K562 (cell line): ENCODE data around the gene LRRC59. TPM values are rescaled to one million over a fixed set of nuclear protein-coding genes. Genes with fewer than 3 reads are reported as not detected.

Source experiments
- HDAC6 ChIP-seq: IDR thresholded peaks from 2 replicates; pipeline ENCODE4 v1.6.1; 2012; ENCODE audit warnings: low read depth, mild to moderate bottlenecking, control low read depth, inconsistent platforms, low read length, moderate library complexity
- TEAD1 ChIP-seq, 2 experiments: fragments of 450-650 bp in 1 of 2; sonication (generic) in 1 of 2; formaldehyde crosslinking; IDR thresholded peaks; 2 replicates each; pipeline versions ENCODE4 v1.4.0 to v1.8.0; 2020 to 2022; ENCODE audit warnings: mild to moderate bottlenecking in 2 of 2, missing genetic modification reagents in 1 of 2
- U2AF2 ChIP-seq: fragments of 200-400 bp; formaldehyde crosslinking; optimal IDR thresholded peaks from 2 replicates; pipeline ENCODE3; 2017; ENCODE audit warnings: low read depth, mild to moderate bottlenecking, low read length
- WHSC1 ChIP-seq: IDR thresholded peaks from one replicate; pipeline ENCODE4 v1.6.1; 2012; ENCODE audit warnings: low read length, control low read depth, inconsistent platforms
- ZNF316 ChIP-seq: fragments of 450-650 bp; IDR thresholded peaks from 2 replicates; pipeline ENCODE4 v1.6.1; 2016
- polyA plus RNA-seq, 8 experiments: library from polyadenylated mRNA; depleted of rRNA in 4 of 8; stranded (reverse) in 5 of 8; unstranded in 3 of 8; fragments of >200 nt; fragmentation: Nextera tagmentation in 2 of 8; fragmentation: Illumina TruSeq in 1 of 8; extraction: Ambion mirVana in 2 of 8; extraction: Trizol in 1 of 8; gene quantifications; 2 replicates each; pipeline versions ENCODE4 v1.2.1 to v1.2.3, GENCODE V29; 2011 to 2014; ENCODE audit warnings: inconsistent platforms in 1 of 8, missing spikeins in 1 of 8
- total RNA-seq, 7 experiments: library from RNA; depleted of rRNA in 6 of 7; stranded (reverse); fragments of >200 nt in 6 of 7; fragmentation: Illumina TruSeq in 2 of 7; extraction: Trizol in 2 of 7; gene quantifications; 2 replicates each; pipeline versions ENCODE4 v1.2.1 to v1.2.3, GENCODE V29; 2011 to 2021; ENCODE audit warnings: low replicate concordance in 1 of 7
- TF ChIP-seq, protein P1 (sequence below): sonication (generic); formaldehyde crosslinking; IDR thresholded peaks from 2 replicates; pipeline ENCODE4 v1.8.1; 2023; ENCODE audit warnings: mild to moderate bottlenecking, missing genetic modification reagents
- TF ChIP-seq, protein P2 (sequence below): fragments of 250-450 bp; sonication (Bioruptor Pico); IDR thresholded peaks from 2 replicates; pipeline ENCODE4 v1.8.0; 2022; ENCODE audit warnings: inconsistent platforms
- TF ChIP-seq, protein P3 (sequence below): fragments of 250-450 bp; sonication (Bioruptor Pico); IDR thresholded peaks from 2 replicates; pipeline ENCODE4 v1.4.0; 2020; ENCODE audit warnings: mild to moderate bottlenecking, moderate library complexity
- TF ChIP-seq, protein P4 (sequence below): fragments of 450-650 bp; formaldehyde crosslinking; IDR thresholded peaks from 2 replicates; pipeline ENCODE4 v1.4.0; 2020; ENCODE audit warnings: mild to moderate bottlenecking, mixed read lengths
- TF ChIP-seq, protein P5 (sequence below): fragments of 450-650 bp; IDR thresholded peaks from 2 replicates; pipeline ENCODE4 v1.7.0; 2016; ENCODE audit warnings: borderline replicate concordance

Gene LRRC59
- total and polyA plus RNA-seq, 9 of the 15 experiments (the other 6 are each of a cell fraction or from before 2014, with no cell fraction given), result 27.8 to 244 (median 154) TPM

DNA sequence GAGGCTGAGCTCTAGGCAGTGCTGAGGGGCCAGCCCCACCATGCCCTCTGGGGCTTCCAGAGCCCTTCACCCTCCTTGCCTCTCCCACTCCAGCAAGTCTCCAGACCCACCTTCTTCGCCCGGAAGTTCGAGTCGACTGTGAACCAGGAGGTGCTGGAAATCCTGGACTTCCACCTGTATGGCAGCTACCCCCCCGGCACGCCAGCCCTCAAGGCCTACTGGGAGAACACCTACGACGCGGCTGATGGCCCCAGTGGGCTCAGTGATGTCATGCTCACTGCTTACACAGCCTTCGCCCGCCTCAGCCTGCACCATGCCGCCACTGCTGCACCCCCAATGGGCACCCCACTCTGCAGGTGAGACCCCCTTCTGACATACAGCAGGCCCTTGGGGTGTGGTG lies 40.9 kb downstream of the LRRC59 start (continued):
- TF ChIP-seq, protein P1, sequence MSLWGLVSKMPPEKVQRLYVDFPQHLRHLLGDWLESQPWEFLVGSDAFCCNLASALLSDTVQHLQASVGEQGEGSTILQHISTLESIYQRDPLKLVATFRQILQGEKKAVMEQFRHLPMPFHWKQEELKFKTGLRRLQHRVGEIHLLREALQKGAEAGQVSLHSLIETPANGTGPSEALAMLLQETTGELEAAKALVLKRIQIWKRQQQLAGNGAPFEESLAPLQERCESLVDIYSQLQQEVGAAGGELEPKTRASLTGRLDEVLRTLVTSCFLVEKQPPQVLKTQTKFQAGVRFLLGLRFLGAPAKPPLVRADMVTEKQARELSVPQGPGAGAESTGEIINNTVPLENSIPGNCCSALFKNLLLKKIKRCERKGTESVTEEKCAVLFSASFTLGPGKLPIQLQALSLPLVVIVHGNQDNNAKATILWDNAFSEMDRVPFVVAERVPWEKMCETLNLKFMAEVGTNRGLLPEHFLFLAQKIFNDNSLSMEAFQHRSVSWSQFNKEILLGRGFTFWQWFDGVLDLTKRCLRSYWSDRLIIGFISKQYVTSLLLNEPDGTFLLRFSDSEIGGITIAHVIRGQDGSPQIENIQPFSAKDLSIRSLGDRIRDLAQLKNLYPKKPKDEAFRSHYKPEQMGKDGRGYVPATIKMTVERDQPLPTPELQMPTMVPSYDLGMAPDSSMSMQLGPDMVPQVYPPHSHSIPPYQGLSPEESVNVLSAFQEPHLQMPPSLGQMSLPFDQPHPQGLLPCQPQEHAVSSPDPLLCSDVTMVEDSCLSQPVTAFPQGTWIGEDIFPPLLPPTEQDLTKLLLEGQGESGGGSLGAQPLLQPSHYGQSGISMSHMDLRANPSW (CRISPR knock-in tag), result no peak
- TF ChIP-seq HDAC6 (no peak), WHSC1 (no peak), U2AF2 (no peak), TEAD1 (CRISPR knock-in tag; IDR thresholded peaks at IDR 0.05) (no peak), ZNF316 (no peak)
- TF ChIP-seq, protein P2, sequence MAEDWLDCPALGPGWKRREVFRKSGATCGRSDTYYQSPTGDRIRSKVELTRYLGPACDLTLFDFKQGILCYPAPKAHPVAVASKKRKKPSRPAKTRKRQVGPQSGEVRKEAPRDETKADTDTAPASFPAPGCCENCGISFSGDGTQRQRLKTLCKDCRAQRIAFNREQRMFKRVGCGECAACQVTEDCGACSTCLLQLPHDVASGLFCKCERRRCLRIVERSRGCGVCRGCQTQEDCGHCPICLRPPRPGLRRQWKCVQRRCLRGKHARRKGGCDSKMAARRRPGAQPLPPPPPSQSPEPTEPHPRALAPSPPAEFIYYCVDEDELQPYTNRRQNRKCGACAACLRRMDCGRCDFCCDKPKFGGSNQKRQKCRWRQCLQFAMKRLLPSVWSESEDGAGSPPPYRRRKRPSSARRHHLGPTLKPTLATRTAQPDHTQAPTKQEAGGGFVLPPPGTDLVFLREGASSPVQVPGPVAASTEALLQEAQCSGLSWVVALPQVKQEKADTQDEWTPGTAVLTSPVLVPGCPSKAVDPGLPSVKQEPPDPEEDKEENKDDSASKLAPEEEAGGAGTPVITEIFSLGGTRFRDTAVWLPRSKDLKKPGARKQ (CRISPR knock-in tag), result no peak
- TF ChIP-seq, protein P3, sequence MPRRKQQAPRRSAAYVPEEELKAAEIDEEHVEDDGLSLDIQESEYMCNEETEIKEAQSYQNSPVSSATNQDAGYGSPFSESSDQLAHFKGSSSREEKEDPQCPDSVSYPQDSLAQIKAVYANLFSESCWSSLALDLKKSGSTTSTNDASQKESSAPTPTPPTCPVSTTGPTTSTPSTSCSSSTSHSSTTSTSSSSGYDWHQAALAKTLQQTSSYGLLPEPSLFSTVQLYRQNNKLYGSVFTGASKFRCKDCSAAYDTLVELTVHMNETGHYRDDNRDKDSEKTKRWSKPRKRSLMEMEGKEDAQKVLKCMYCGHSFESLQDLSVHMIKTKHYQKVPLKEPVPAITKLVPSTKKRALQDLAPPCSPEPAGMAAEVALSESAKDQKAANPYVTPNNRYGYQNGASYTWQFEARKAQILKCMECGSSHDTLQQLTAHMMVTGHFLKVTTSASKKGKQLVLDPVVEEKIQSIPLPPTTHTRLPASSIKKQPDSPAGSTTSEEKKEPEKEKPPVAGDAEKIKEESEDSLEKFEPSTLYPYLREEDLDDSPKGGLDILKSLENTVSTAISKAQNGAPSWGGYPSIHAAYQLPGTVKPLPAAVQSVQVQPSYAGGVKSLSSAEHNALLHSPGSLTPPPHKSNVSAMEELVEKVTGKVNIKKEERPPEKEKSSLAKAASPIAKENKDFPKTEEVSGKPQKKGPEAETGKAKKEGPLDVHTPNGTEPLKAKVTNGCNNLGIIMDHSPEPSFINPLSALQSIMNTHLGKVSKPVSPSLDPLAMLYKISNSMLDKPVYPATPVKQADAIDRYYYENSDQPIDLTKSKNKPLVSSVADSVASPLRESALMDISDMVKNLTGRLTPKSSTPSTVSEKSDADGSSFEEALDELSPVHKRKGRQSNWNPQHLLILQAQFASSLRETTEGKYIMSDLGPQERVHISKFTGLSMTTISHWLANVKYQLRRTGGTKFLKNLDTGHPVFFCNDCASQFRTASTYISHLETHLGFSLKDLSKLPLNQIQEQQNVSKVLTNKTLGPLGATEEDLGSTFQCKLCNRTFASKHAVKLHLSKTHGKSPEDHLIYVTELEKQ, result no peak
- TF ChIP-seq, protein P4, sequence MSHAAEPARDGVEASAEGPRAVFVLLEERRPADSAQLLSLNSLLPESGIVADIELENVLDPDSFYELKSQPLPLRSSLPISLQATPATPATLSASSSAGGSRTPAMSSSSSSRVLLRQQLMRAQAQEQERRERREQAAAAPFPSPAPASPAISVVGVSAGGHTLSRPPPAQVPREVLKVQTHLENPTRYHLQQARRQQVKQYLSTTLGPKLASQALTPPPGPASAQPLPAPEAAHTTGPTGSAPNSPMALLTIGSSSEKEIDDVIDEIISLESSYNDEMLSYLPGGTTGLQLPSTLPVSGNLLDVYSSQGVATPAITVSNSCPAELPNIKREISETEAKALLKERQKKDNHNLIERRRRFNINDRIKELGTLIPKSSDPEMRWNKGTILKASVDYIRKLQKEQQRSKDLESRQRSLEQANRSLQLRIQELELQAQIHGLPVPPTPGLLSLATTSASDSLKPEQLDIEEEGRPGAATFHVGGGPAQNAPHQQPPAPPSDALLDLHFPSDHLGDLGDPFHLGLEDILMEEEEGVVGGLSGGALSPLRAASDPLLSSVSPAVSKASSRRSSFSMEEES (CRISPR knock-in tag), result no peak
- TF ChIP-seq, protein P5, sequence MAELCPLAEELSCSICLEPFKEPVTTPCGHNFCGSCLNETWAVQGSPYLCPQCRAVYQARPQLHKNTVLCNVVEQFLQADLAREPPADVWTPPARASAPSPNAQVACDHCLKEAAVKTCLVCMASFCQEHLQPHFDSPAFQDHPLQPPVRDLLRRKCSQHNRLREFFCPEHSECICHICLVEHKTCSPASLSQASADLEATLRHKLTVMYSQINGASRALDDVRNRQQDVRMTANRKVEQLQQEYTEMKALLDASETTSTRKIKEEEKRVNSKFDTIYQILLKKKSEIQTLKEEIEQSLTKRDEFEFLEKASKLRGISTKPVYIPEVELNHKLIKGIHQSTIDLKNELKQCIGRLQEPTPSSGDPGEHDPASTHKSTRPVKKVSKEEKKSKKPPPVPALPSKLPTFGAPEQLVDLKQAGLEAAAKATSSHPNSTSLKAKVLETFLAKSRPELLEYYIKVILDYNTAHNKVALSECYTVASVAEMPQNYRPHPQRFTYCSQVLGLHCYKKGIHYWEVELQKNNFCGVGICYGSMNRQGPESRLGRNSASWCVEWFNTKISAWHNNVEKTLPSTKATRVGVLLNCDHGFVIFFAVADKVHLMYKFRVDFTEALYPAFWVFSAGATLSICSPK, result no peak
- TF ChIP-seq, all 486 proteins: peak for 0
